Measurements from ENCODE around the gene DCUN1D5.
A peak's percentile ranks its signal among the peaks of the same experiment; 100 is the strongest.

Gene DCUN1D5

DNA sequence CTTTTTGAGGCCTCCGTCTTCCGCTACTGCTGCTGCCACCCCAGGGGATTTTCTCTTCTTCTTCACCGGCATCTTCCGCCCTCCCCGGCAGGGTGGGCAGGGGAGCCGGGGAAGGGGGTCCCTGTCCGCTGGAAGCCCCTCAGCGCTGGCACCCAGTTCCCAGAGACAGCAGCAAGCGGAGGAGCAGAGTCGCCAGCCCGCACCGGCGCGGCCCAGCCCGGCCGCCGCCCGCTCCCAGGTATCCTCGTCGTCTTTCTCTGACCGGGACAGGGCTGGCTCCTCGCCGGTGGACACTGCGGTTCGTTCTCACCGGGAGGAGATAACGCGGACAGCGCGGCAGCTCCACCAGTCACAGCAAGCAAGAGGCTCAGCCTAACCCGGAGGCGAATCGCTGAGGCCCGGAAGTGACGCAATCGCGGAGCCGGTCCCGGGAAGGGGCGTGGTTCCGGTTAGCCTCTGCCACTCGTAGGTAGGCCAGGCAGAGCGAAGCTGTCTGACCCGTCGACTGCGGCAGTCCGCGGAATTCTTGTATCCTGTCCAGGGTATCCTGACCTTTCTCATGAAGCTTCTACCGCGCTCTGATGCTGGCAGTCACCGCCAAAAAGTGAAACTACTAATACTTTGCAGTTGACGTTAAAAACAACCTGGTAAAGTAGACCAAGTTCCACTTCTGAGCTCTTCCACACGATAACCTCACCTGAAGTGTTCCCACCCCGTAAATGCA is at the start of gene DCUN1D5:
DCUN1D5 (minus strand) TSS at position 360 of the 724 bp plus-strand sequence; CDS start at position 72, 288 bp downstream.
- TF ChIP-seq, protein P1, sequence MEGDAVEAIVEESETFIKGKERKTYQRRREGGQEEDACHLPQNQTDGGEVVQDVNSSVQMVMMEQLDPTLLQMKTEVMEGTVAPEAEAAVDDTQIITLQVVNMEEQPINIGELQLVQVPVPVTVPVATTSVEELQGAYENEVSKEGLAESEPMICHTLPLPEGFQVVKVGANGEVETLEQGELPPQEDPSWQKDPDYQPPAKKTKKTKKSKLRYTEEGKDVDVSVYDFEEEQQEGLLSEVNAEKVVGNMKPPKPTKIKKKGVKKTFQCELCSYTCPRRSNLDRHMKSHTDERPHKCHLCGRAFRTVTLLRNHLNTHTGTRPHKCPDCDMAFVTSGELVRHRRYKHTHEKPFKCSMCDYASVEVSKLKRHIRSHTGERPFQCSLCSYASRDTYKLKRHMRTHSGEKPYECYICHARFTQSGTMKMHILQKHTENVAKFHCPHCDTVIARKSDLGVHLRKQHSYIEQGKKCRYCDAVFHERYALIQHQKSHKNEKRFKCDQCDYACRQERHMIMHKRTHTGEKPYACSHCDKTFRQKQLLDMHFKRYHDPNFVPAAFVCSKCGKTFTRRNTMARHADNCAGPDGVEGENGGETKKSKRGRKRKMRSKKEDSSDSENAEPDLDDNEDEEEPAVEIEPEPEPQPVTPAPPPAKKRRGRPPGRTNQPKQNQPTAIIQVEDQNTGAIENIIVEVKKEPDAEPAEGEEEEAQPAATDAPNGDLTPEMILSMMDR (IDR thresholded peaks at IDR 0.05; ENCODE audit: extremely low read depth, missing control alignments), result no peak
- DNase-seq (ENCODE audit: low spot score), result peak; percentile 96

DNA sequence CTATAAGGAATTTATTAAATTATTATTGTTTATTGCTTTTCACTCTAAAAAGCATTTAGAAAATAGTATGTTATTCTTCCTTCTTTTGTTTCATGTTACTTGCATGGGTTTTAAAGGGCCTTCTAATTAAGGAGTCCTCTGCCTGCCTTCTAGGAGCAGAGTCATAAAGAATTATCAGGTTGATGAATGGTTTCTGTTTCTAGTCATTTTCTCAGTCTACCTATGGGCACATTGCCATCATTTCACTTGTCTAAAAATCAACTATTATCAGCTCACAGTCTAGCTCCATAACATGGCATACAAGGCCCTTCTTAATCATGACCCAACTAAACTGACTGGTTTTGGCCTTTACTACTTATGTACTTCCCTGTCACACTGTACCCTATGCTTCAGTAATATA is 33.5 kb upstream of the DCUN1D5 start:
- TF ChIP-seq, protein P1 (IDR thresholded peaks at IDR 0.05; ENCODE audit: extremely low read depth, missing control alignments), result no peak

DNA sequence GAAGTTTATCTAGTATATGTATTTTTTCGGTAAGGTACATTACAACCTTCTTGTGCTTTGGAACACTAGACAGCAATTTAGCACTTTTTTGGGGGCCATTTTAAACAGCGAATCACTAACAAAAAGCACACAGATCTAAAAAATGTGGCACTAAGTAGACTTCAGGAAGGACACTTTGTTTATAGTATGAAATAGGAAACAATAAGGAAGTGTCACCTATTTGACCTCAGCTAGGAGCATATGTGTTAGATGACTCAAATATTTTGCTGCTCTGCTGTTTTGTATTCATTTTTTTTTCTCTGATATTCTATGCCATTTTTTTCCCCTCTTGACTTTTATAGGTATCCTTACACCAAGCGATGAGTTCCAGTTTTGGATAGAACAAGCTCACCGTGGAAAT is 22.9 kb upstream of the DCUN1D5 start:
- DNase-seq (ENCODE audit: low spot score), result no peak
- TF ChIP-seq, protein P1 (IDR thresholded peaks at IDR 0.05; ENCODE audit: extremely low read depth, missing control alignments), result no peak

More for the DNA sequence above, 33.5 kb upstream of the DCUN1D5 start:
- no peak for DNase-seq (ENCODE audit: low spot score)

DNA sequence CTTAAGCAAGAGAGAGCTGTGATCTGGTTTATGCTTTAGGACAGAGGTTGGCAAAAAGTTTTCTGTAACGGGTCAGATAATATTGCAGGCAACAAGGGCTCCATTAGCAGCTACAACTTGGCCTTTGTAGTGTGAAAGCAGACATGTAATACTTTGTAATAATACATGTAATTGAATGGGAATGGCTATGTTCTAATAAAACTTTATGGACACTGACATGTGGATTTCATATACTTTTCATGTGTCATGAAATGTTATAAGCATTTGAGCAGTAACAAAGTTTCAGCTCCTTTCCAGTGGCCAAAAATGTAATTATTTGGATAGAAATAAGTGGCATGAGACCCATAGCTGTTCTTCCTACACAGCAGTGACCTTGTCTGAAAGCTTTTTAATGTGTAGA is 20.4 kb upstream of the DCUN1D5 start:
- no peak for DNase-seq (ENCODE audit: low spot score)
- TF ChIP-seq, protein P1 (IDR thresholded peaks at IDR 0.05; ENCODE audit: extremely low read depth, missing control alignments), result no peak

DNA sequence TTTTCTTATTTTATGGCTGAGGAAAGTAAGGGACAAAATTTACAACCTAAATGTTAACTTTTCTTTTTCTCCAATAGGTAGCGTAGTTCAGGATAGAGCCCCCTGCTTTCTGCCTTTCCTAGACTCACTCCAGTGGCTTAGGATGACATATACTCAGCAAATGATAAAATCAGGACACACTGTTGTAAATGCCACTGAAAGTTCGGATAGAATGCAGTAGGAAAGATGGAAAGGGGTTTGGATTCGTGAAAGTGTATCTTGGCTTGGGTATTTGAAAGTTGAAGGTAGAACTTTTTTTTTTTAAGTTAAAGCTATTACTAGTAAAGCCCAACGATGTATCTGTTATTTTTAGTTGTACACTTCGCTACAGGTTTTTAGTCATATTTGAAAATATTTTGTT is 19.4 kb upstream of the DCUN1D5 start:
- TF ChIP-seq, protein P1 (IDR thresholded peaks at IDR 0.05; ENCODE audit: extremely low read depth, missing control alignments), result no peak
- DNase-seq (ENCODE audit: low spot score), result no peak

DNA sequence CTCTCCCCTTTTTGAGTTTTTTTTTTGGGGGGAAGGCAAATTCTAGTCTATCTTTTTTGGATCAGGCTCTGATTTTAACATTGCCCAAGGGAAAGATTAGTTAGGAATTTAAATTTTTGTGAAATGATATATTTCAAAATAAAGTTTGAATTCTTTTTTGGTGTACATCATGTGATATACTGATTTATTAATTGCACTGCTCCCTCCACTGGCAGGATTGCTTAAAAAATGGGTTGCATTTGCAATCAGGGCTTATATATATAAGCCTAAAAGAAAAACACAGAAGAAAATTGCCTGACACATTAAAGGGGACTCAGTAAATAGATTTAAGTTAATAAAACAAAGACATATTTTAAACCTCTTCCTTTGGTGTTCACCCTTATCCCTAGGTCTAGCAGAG is 18.4 kb upstream of the DCUN1D5 start:
- TF ChIP-seq, protein P1 (IDR thresholded peaks at IDR 0.05; ENCODE audit: extremely low read depth, missing control alignments), result no peak
- DNase-seq (ENCODE audit: low spot score), result no peak

DNA sequence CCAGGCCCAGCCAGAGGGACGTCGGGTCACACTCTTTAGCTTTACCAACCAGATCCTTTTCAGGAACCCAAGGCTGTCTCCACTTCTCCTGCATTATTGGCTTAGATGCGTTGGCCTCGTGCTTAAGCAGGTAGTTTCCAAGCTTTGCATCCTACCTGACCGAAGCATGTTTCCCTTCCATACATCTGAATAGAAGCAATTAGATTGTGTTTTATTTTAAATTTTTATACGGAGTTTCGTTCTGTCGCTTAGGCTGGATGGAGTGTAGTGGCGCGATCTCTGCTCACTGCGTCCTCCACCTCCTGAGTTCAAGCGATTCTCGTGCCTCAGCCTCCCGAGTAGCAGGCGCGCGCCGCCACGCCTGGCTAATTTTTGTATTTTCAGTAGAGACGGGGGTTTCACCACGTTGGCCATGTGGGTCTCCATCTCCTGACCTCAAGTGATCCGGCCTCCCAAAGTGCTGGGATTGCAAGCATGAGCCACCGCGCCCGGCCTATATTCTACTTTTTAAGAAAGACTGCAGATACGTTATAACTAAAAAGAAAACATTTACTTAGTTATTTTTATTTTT is 17.9 kb upstream of the DCUN1D5 start:
- TF ChIP-seq, protein P1 (IDR thresholded peaks at IDR 0.05; ENCODE audit: extremely low read depth, missing control alignments), result no peak
- peak; percentile 16 for DNase-seq (ENCODE audit: low spot score)

All from GM20000 (cell line).